Urinary bladder (tissue), 4 donors: Measurements from ENCODE around the gene WIPI1. TPM values are rescaled to one million over a fixed set of nuclear protein-coding genes. Genes with fewer than 3 reads are reported as not detected.
"Not testable (repeated sequence)": the region's sequence is repeated elsewhere in the genome, so short reads cannot be mapped to it uniquely, and the experiment has no call there.

Experiments
- DNase-seq: peaks from one replicate; pipeline ENCODE4 v3.0.0-alpha.2; 2015; ENCODE audit errors: extremely low spot score
- H3K27ac ChIP-seq: one replicate; pipeline ENCODE4 v1.5.1; 2013; ENCODE audit warnings: low read depth, mild to moderate bottlenecking, moderate library complexity
- H3K36me3 ChIP-seq: one replicate; pipeline ENCODE4 v1.6.1; 2013; ENCODE audit warnings: mild to moderate bottlenecking, moderate library complexity; ENCODE audit not compliant: insufficient read depth
- H3K4me1 ChIP-seq: one replicate; pipeline ENCODE4 v1.6.1; 2013; ENCODE audit warnings: mild to moderate bottlenecking, moderate library complexity; ENCODE audit not compliant: insufficient read depth
- H3K4me3 ChIP-seq: one replicate; pipeline ENCODE4 v1.5.1; 2013; ENCODE audit warnings: low read depth, low read length
- WGBS: extraction: QIAGEN DNeasy Blood & Tissue Kit; methylation state at CpG from one replicate; pipeline ENCODE4 v1.1.7; 2013; 5-methylcytosine and 5-hydroxymethylcytosine counted together
- polyA plus RNA-seq: library from polyadenylated mRNA; stranded (reverse); fragments of 200-250 nt; gene quantifications from one replicate; pipeline ENCODE4 v1.2.3, GENCODE V29; 2013
- total RNA-seq: library from RNA; depleted of rRNA; stranded (reverse); fragments of >200 nt; gene quantifications from one replicate; pipeline ENCODE4 v1.2.3, GENCODE V29; 2014
- donor health status: healthy with polysubstance abuse.
- donor health status: healthy.

Gene WIPI1
- total and polyA plus RNA-seq, 2 donors = 35.4 to 61.1 TPM

DNA sequence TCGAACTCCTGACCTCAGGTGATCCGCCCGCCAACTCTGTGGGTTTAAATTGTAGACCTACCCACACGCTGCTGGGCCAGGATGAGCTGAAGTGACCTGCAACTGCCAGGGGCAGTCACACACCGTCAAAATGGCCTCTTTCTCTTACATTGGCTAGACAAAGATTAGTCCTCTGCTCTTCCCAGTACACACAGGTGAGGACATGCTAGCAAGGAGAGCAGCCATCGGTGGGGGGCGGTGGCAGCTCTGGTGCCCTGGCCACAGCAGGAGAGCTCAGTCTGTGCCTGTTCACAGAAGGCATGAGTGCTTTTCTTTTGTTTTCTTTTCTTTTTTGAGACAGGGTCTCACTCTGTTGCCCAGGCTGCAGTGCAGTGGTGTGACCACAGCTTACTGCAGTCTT, 29.7 kb downstream of the WIPI1 start:
- no peak for DNase-seq
- no peak overlapping the region for H3K27ac ChIP-seq
- H3K4me3 ChIP-seq = no peak overlapping the region
- H3K36me3 ChIP-seq = peaks cover 8% of the 10 kb centered on the region
- no peaks in the 10 kb centered on the region for H3K4me1 ChIP-seq
- WGBS = 96% methylated on average over 7 of the region's 7 CpGs

GRCh38 chr17:68425979-68426378, 31.3 kb downstream of the WIPI1 start:
- 94% methylated on average over 12 of the region's 12 CpGs for WGBS
- Histone ChIP-seq H3K4me3 (no peak overlapping the region), H3K36me3 (peaks cover 7% of the 10 kb centered on the region), H3K27ac (no peak overlapping the region), H3K4me1 (no peaks in the 10 kb centered on the region)
- DNase-seq = no peak

DNA sequence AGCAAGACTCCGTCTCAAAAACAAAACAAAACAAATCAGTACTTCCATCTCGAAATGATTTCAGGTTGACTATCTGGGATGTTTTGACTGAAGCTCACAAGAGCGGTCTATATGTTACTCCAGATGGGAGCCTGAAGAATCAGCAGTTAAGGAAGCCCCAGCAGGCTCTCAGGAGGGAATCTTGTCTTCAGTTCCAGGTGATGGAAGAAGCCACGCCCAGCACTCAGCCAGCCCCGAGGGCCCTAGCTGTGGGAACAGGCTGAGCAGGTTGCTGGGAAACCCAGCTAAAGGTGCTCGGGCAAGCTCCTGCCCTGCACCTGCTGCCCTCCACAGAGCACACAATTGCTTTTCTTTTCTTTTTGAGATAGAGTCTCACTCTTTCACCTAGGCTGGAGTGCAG, 32.4 kb downstream of the WIPI1 start:
- peaks cover 7% of the 10 kb centered on the region for H3K36me3 ChIP-seq
- no peak overlapping the region for H3K27ac ChIP-seq
- no peak for DNase-seq

GRCh38 chr17:68424203-68424602, 33.1 kb downstream of the WIPI1 start:
- Histone ChIP-seq H3K36me3 (peaks cover 7% of the 10 kb centered on the region), H3K4me3 (no peak overlapping the region), H3K27ac (no peak overlapping the region), H3K4me1 (no peaks in the 10 kb centered on the region)
- no peak for DNase-seq
- WGBS = 85% methylated on average over 12 of the region's 12 CpGs

More for the DNA sequence above, 32.4 kb downstream of the WIPI1 start:
- Histone ChIP-seq H3K4me3 (no peak overlapping the region), H3K4me1 (no peaks in the 10 kb centered on the region)
- 85% methylated on average over 6 of the region's 6 CpGs for WGBS

GRCh38 chr17:68423251-68423650, 34.0 kb downstream of the WIPI1 start:
- WGBS = 93% methylated on average over 3 of the region's 3 CpGs
- H3K4me1 ChIP-seq = no peaks in the 10 kb centered on the region
- H3K27ac ChIP-seq = no peak overlapping the region
- DNase-seq = no peak
- no peak overlapping the region for H3K4me3 ChIP-seq
- H3K36me3 ChIP-seq = peaks cover 4% of the 10 kb centered on the region

GRCh38 chr17:68422821-68423220, 34.5 kb downstream of the WIPI1 start:
- WGBS = 94% methylated on average over 8 of the region's 8 CpGs
- no peak for DNase-seq
- no peak overlapping the region for H3K4me3 ChIP-seq
- H3K36me3 ChIP-seq = peaks cover 3% of the 10 kb centered on the region
- H3K27ac ChIP-seq = no peak overlapping the region
- H3K4me1 ChIP-seq = no peaks in the 10 kb centered on the region

DNA sequence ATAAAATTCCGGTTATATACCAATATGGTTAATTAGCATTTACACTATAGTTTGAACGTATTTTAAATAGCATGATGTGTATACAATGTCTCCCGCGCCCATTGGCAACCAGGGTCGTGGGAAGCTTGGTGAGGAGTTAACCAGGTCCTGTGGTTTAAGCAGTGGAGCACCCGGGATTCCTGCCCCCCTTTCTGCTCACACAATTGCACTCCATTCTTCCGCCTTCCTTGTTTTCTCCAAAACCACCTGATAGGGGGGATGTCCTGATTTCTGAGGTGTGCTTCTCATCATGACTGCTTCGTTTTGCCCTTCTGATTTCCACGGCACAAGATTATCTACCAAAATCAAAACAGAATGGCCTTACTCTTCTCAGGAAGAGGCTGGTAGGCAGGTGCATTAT, 35.8 kb downstream of the WIPI1 start:
- WGBS = 86% methylated on average over 9 of the region's 9 CpGs
- H3K4me3 ChIP-seq = no peak overlapping the region
- DNase-seq = no peak
- H3K27ac ChIP-seq = no peak overlapping the region
- H3K36me3 ChIP-seq = peaks cover 3% of the 10 kb centered on the region
- H3K4me1 ChIP-seq = no peaks in the 10 kb centered on the region

- no peak for DNase-seq
- Histone ChIP-seq H3K27ac (no peak overlapping the region), H3K4me1 (no peaks in the 10 kb centered on the region), H3K4me3 (no peak overlapping the region), H3K36me3 (peaks cover 3% of the 10 kb centered on the region)
- 94% methylated on average over 14 of the region's 14 CpGs for WGBS
These were observed 37.2 kb downstream of the WIPI1 start for GRCh38 chr17:68420065-68420464.

- Histone ChIP-seq H3K4me1 (no peaks in the 10 kb centered on the region), H3K36me3 (peaks cover 3% of the 10 kb centered on the region), H3K4me3 (no peak overlapping the region), H3K27ac (no peak overlapping the region)
- WGBS = 48% methylated on average over 4 of the region's 4 CpGs
- DNase-seq = no peak
These were observed 38.4 kb downstream of the WIPI1 start for GRCh38 chr17:68418876-68419275.

GRCh38 chr17:68417317-68417716, 40.0 kb downstream of the WIPI1 start:
- DNase-seq = no peak

DNA sequence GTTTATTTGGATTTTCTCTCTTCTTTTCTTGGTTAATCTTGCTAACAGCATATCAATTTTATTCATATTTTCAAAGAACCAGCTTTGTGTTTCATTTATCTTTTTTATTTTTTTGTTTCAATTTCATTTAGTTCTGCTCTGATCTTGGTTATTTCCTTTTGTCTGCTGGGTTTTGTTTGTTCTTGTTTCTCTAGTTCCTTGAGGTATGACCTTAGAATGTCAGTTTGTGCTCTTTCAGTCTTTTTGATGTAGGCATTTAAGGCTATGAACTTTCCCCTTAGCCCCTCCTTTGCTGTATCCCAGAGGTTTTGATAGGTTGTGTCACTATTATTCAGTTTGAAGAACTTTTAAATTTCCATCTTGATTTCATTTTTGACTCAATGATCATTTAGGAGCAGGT, 42.4 kb downstream of the WIPI1 start:
- not testable (repeated sequence) for H3K27ac ChIP-seq, DNase-seq, H3K4me1 ChIP-seq

More at GRCh38 chr17:68417317-68417716, 40.0 kb downstream of the WIPI1 start:
- no peak overlapping the region for H3K4me3 ChIP-seq
- no peaks in the 10 kb centered on the region for H3K4me1 ChIP-seq
- no peak overlapping the region for H3K27ac ChIP-seq
- over 99% methylated on average over 3 of the region's 3 CpGs for WGBS
- H3K36me3 ChIP-seq = peaks cover 3% of the 10 kb centered on the region

GRCh38 chr17:68413597-68414560, 43.4 kb downstream of the WIPI1 start:
- H3K4me1 ChIP-seq, H3K27ac ChIP-seq, H3K36me3 ChIP-seq, H3K4me3 ChIP-seq, DNase-seq: not testable (repeated sequence)
- WGBS = 16% methylated on average over 34 of the region's 34 CpGs

More for the DNA sequence above, 42.4 kb downstream of the WIPI1 start:
- not testable (repeated sequence) for H3K4me3 ChIP-seq, H3K36me3 ChIP-seq

DNA sequence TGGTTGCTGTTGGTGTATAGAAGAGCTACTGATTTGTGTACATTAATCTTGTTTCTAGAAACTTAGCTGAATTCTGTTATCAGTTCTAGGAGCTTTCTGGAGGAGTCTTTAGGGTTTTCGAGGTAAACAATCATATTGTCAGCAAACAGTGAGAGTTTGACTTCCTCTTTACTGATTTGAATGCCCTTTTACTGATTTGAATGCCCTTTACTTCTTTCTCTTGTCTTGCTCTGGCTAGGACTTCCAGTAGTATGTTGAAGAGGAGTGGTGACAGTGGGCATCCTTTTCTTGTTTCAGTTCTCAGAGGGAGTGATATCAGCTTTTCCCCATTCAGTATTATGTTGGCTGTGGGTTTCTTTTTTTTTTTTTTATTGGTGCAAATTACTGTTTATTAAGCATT, 49.6 kb downstream of the WIPI1 start:
- not testable (repeated sequence) for H3K4me1 ChIP-seq, H3K27ac ChIP-seq, DNase-seq, H3K36me3 ChIP-seq, H3K4me3 ChIP-seq
- WGBS = 84% methylated on average over 1 of the region's 1 CpG

GRCh38 chr17:68403837-68404236, 53.5 kb downstream of the WIPI1 start:
- not testable (repeated sequence) for DNase-seq, H3K36me3 ChIP-seq
- WGBS = 92% methylated on average over 3 of the region's 5 CpGs

More at GRCh38 chr17:68403837-68404236, 53.5 kb downstream of the WIPI1 start:
- not testable (repeated sequence) for H3K4me3 ChIP-seq, H3K4me1 ChIP-seq, H3K27ac ChIP-seq
